HL-60 (cell line): Measurements from ENCODE around the gene ZFAND3.

Experiments
- DNase-seq, 2 experiments: peaks; one replicate each; pipeline ENCODE4 v3.0.0-alpha.2; 2010 to 2020; ENCODE audit warnings: low read depth in 1 of 2, low spot score in 1 of 2
- H3K27ac ChIP-seq: fragments of 250-450 bp; sonication (Bioruptor Pico); replicated peaks from 2 replicates; pipeline ENCODE4 v1.5.1; 2020; ENCODE audit warnings: mild to moderate bottlenecking, moderate library complexity
- H3K27me3 ChIP-seq: fragments of 250-450 bp; sonication (Bioruptor Pico); 2 replicates; pipeline ENCODE4 v1.5.1; 2021; ENCODE audit warnings: mild to moderate bottlenecking, moderate library complexity; ENCODE audit not compliant: insufficient read depth, poor library complexity, severe bottlenecking
- H3K4me3 ChIP-seq: replicated peaks from 2 replicates; pipeline ENCODE4 v1.5.1; 2011; ENCODE audit warnings: mild to moderate bottlenecking, control low read depth, low read length; ENCODE audit not compliant: insufficient read depth
- GABPA ChIP-seq: IDR thresholded peaks from 2 replicates; pipeline ENCODE4 v1.6.1; 2012; ENCODE audit warnings: low read depth
- POLR2AphosphoS5 ChIP-seq: IDR thresholded peaks from 2 replicates; pipeline ENCODE4 v1.6.1; 2012; ENCODE audit warnings: low read depth
- SPI1 ChIP-seq: IDR thresholded peaks from 2 replicates; pipeline ENCODE4 v1.6.1; 2012; ENCODE audit warnings: low read depth, mild to moderate bottlenecking, borderline replicate concordance
- TF ChIP-seq, protein P1 (sequence below): IDR thresholded peaks from 2 replicates; pipeline ENCODE4 v1.6.1; 2012; ENCODE audit warnings: low read depth; ENCODE audit not compliant: insufficient replicate concordance
- TF ChIP-seq, protein P2 (sequence below): IDR thresholded peaks from one replicate; pipeline ENCODE4 v1.5.1; 2011; ENCODE audit warnings: low read length, control low read depth, inconsistent platforms; ENCODE audit not compliant: insufficient read depth

ZFAND3 gene

DNA sequence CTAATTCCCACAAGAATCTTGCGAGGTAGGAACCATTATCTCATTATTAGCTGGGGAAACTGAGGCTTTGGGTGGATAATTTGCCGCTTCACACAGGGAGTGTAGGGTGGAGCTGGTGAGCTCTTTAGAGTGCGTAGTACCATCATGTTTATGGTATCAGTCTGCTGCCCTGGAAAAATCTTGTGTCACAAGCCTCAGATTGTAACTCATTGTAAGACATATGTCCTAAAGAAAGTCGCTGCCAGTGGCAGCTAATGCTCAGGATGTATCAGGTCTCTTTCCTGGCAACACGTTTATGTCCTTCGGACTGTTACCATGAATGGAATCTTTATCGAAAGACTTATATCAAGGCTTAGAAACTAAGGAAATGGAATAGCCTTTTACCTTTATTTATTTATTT, 1.9 kb downstream of the ZFAND3 start:
- Histone ChIP-seq H3K27ac (no peak overlapping the region), H3K4me3 (no peak overlapping the region)
- TF ChIP-seq GABPA (no peak), POLR2AphosphoS5 (no peak), SPI1 (no peak)
- TF ChIP-seq, protein P1, sequence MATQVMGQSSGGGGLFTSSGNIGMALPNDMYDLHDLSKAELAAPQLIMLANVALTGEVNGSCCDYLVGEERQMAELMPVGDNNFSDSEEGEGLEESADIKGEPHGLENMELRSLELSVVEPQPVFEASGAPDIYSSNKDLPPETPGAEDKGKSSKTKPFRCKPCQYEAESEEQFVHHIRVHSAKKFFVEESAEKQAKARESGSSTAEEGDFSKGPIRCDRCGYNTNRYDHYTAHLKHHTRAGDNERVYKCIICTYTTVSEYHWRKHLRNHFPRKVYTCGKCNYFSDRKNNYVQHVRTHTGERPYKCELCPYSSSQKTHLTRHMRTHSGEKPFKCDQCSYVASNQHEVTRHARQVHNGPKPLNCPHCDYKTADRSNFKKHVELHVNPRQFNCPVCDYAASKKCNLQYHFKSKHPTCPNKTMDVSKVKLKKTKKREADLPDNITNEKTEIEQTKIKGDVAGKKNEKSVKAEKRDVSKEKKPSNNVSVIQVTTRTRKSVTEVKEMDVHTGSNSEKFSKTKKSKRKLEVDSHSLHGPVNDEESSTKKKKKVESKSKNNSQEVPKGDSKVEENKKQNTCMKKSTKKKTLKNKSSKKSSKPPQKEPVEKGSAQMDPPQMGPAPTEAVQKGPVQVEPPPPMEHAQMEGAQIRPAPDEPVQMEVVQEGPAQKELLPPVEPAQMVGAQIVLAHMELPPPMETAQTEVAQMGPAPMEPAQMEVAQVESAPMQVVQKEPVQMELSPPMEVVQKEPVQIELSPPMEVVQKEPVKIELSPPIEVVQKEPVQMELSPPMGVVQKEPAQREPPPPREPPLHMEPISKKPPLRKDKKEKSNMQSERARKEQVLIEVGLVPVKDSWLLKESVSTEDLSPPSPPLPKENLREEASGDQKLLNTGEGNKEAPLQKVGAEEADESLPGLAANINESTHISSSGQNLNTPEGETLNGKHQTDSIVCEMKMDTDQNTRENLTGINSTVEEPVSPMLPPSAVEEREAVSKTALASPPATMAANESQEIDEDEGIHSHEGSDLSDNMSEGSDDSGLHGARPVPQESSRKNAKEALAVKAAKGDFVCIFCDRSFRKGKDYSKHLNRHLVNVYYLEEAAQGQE, result no peak
- TF ChIP-seq, protein P2, sequence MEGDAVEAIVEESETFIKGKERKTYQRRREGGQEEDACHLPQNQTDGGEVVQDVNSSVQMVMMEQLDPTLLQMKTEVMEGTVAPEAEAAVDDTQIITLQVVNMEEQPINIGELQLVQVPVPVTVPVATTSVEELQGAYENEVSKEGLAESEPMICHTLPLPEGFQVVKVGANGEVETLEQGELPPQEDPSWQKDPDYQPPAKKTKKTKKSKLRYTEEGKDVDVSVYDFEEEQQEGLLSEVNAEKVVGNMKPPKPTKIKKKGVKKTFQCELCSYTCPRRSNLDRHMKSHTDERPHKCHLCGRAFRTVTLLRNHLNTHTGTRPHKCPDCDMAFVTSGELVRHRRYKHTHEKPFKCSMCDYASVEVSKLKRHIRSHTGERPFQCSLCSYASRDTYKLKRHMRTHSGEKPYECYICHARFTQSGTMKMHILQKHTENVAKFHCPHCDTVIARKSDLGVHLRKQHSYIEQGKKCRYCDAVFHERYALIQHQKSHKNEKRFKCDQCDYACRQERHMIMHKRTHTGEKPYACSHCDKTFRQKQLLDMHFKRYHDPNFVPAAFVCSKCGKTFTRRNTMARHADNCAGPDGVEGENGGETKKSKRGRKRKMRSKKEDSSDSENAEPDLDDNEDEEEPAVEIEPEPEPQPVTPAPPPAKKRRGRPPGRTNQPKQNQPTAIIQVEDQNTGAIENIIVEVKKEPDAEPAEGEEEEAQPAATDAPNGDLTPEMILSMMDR, result no peak

DNA sequence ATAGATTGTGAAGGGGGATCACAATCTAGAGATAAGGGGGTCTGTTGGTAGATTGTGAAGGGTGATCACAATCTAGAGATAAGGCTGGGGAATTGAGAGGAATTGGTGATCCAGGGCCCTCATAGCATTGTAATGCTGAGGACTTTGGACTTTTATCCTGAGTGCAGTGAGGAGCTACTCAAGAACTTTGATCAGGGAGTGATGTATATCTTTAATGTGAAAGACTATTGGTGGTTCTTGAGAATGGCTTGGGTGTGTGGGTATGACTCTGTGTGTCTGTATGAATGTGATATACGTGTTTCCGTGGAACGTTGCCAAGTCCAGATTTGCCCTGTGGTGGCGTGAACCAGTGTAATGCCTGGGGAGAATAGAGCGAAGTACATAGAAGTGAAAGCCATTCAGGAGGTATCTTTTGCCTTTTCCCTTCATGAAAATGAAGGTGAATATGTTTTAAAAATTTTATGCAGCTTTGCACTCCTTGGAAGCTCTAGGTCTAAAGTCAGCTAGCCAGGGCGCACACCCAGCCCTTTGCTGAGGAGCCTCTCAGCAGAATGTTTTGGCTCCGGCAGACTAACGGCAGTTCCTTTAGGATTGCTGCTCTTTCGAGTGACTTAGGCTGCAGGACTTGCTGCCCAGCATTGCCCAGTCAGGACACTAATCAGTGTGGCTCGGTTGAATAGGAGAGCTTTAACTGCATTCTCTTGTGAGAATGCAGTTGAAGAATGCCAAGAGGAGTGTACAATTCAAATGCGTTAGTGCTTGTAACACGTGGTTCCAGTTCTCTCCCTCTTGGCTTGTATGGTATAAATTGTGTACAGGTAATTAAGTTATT, 3.5 kb downstream of the ZFAND3 start:
- H3K27ac ChIP-seq, result no peak overlapping the region
- H3K4me3 ChIP-seq, result no peak overlapping the region
- DNase-seq, result no peak
- no peak for TF ChIP-seq POLR2AphosphoS5
- TF ChIP-seq, protein P2, result no peak
- H3K27me3 ChIP-seq, result no peaks in the 10 kb centered on the region

More for the DNA sequence above, 1.9 kb downstream of the ZFAND3 start:
- no peaks in the 10 kb centered on the region for H3K27me3 ChIP-seq
- DNase-seq, result no peak

DNA sequence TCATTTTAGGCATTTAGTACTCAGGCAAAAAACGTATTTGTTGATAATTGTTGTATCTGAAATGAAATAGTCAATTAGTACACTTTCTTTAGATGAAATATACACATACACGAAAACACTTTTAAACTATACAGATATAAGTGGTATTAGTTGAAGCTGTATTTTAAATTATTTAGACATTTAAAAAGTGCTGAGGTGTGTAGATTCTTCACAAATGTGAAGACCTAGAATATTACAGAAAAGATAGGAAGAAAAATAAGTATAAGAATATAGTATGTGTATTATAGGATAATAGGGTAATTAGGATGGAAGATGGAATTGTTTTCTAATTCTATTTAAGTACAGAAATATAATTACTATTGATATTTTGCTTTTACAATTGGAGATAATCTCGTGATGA, 4.6 kb downstream of the ZFAND3 start:
- TF ChIP-seq, protein P1, result no peak
- TF ChIP-seq, protein P2, result no peak
- no peak for TF ChIP-seq GABPA
- TF ChIP-seq SPI1, result no peak
- no peak for TF ChIP-seq POLR2AphosphoS5
- DNase-seq, result no peak
- H3K27me3 ChIP-seq, result no peaks in the 10 kb centered on the region
- no peak overlapping the region for H3K4me3 ChIP-seq
- no peak overlapping the region for H3K27ac ChIP-seq

DNA sequence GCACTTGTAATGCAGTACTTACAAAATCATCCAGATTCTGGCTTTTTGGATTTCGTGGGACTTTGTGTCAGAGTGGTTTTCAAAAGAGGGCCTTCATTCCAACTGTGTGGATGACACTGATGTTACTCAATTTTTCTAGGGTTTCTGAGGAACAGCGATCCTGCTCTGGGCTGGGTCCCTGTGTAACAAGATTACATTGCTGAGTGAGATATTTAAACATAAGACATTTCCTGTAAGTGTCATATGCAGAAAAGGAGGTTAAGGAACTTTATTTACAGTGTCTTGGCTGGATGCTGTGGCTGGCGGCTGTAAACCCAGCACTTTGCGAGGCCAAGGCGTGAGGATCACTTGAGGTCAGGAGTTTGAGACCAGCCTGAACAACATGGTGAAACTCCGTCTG, 6.7 kb downstream of the ZFAND3 start:
- DNase-seq, result no peak
- no peak for TF ChIP-seq SPI1
- Histone ChIP-seq H3K27me3 (no peaks in the 10 kb centered on the region), H3K4me3 (no peak overlapping the region), H3K27ac (no peak overlapping the region)
